A673 (cell line): ENCODE results near the gene XPNPEP3. TPM values are rescaled to one million over a fixed set of nuclear protein-coding genes. Genes with fewer than 3 reads are reported as not detected.

Experiments
- BruUV-seq: library from RNA; stranded (reverse); fragments of 400-500 nt; replicated peaks from 2 replicates; lab custom pipeline; 2021; lab: Mats Ljungman, UMichigan
- CTCF ChIA-PET: fragments of 300-600 bp; sonication (Branson Sonifier 250); formaldehyde crosslinking; loops from one replicate; lab custom pipeline; 2022; ENCODE audit warnings: antibody characterized with exemption; lab: Charles Lee
- POLR2A ChIA-PET: fragments of 300-600 bp; sonication (Branson Sonifier 250); formaldehyde crosslinking; loops from one replicate; lab custom pipeline; 2022; ENCODE audit warnings: antibody characterized with exemption; ENCODE audit not compliant: low non-redundant PET; lab: Charles Lee
- DNase-seq: peaks from one replicate; pipeline ENCODE4 v3.0.0-alpha.2; 2015; ENCODE audit warnings: low spot score
- H3K27ac ChIP-seq: fragments of 200-600 bp; sonication (generic); 2 replicates; pipeline ENCODE4 v1.5.1; 2016; ENCODE audit warnings: mixed run types, low read depth, mild to moderate bottlenecking, mixed read lengths, antibody characterized with exemption, low read length; ENCODE audit not compliant: poor library complexity, severe bottlenecking
- H3K27me3 ChIP-seq: fragments of 200-600 bp; sonication (generic); replicated peaks from 2 replicates; pipeline ENCODE4 v1.6.1; 2017; ENCODE audit warnings: mixed run types, low read depth, mild to moderate bottlenecking, mixed read lengths, antibody characterized with exemption, low read length; ENCODE audit not compliant: insufficient read depth, poor library complexity
- H3K36me3 ChIP-seq: fragments of 200-600 bp; sonication (generic); 2 replicates; pipeline ENCODE4 v1.6.1; 2016; ENCODE audit warnings: mixed run types, mild to moderate bottlenecking, mixed read lengths, antibody characterized with exemption, low read length; ENCODE audit not compliant: insufficient read depth, poor library complexity, severe bottlenecking
- H3K4me1 ChIP-seq: fragments of 200-600 bp; sonication (generic); 2 replicates; pipeline ENCODE4 v1.6.1; 2017; ENCODE audit warnings: mixed run types, mild to moderate bottlenecking, mixed read lengths, antibody characterized with exemption, low read length; ENCODE audit not compliant: insufficient read depth, poor library complexity, severe bottlenecking
- H3K4me3 ChIP-seq: fragments of 200-600 bp; sonication (generic); 2 replicates; pipeline ENCODE4 v1.5.1; 2016; ENCODE audit warnings: low read depth, mixed run types, mild to moderate bottlenecking, mixed read lengths, low read length; ENCODE audit not compliant: poor library complexity, severe bottlenecking
- H3K9me3 ChIP-seq: fragments of 200-600 bp; sonication (generic); 2 replicates; pipeline ENCODE4 v1.6.1; 2016; ENCODE audit warnings: mixed run types, low read depth, mild to moderate bottlenecking, mixed read lengths, antibody characterized with exemption, low read length; ENCODE audit not compliant: poor library complexity, severe bottlenecking
- CTCF ChIP-seq: fragments of 300-800, 200-600 bp; sonication (generic); conservative IDR thresholded peaks from 2 replicates; pipeline ENCODE4 v1.5.1; 2017; ENCODE audit warnings: low read depth, mild to moderate bottlenecking, antibody characterized with exemption, low read length, moderate library complexity, mixed read lengths
- EZH2 ChIP-seq: fragments of 200-600 bp; sonication (generic); IDR thresholded peaks from 2 replicates; pipeline ENCODE4 v1.6.1; 2017; ENCODE audit warnings: borderline replicate concordance, low read depth, mild to moderate bottlenecking, mixed read lengths, antibody characterized with exemption, low read length; ENCODE audit not compliant: poor library complexity, severe bottlenecking
- intact Hi-C: fragments of 100-400 bp; cut with micrococcal nuclease; formaldehyde crosslinking; loops from one replicate; pipeline ENCODE4 v1.10.0; 2022; ENCODE audit not compliant: unreplicated experiment
- total RNA-seq: library from RNA; stranded (reverse); gene quantifications from 2 replicates; pipeline ENCODE4 v1.2.3, GENCODE V29; 2021

The XPNPEP3 gene
- total RNA-seq, 1 experiment from 2014 or later: 31.3 TPM

DNA sequence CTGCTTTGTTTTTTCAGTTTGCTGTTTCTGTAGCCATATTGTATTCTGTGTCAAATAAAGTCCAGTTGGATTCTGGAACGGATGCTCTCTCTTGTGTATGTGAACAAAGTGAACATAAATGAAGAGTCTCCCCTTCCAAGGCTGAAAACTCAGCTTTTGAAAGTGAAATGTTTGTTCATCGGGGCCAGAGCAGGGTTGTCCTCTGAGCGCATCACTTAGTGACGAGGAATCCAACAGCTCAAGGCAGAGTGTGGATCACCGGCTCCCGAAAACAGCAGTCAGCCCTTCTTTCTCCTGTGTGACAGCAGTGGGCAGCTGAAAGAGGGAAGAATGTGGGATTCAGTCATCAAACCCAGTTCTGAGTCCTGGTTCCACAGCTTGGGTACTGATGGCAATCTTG is 115.6 kb downstream of the XPNPEP3 start:
- DNase-seq: no peak
- H3K4me3 ChIP-seq: no peak overlapping the region
- no peaks in the 10 kb centered on the region for H3K9me3 ChIP-seq
- BruUV-seq: no TSS peak
- no peak for TF ChIP-seq CTCF
- no peak for TF ChIP-seq EZH2
- H3K4me1 ChIP-seq: no peaks in the 10 kb centered on the region
- intact Hi-C loops: no loop called here
- H3K36me3 ChIP-seq: peaks cover 27% of the 10 kb centered on the region
- POLR2A ChIA-PET: no interaction called here
- no peak overlapping the region for H3K27ac ChIP-seq
- no peaks in the 10 kb centered on the region for H3K27me3 ChIP-seq
- CTCF ChIA-PET: no interaction called here

GRCh38 chr22:40973144-40973543 is 116.2 kb downstream of the XPNPEP3 start:
- Histone ChIP-seq H3K27ac (no peak overlapping the region), H3K9me3 (no peaks in the 10 kb centered on the region), H3K36me3 (peaks cover 21% of the 10 kb centered on the region), H3K4me3 (no peak overlapping the region), H3K4me1 (no peaks in the 10 kb centered on the region), H3K27me3 (no peaks in the 10 kb centered on the region)
- intact Hi-C loops: no loop called here
- no peak for TF ChIP-seq CTCF
- TF ChIP-seq EZH2: no peak
- no peak for DNase-seq
- CTCF ChIA-PET: no interaction called here
- POLR2A ChIA-PET: no interaction called here
- BruUV-seq: no TSS peak

- no peak for TF ChIP-seq CTCF
- TF ChIP-seq EZH2: no peak
- BruUV-seq: no TSS peak
- H3K4me3 ChIP-seq: no peak overlapping the region
- CTCF ChIA-PET: interaction anchor here (0.7 kb wide), 1 partner anchor 262 kb away, joined by 6 read pairs; no protein-coding TSS in a partner anchor
- no peaks in the 10 kb centered on the region for H3K27me3 ChIP-seq
- H3K9me3 ChIP-seq: no peaks in the 10 kb centered on the region
- H3K36me3 ChIP-seq: peaks cover 8% of the 10 kb centered on the region
- H3K27ac ChIP-seq: no peak overlapping the region
- DNase-seq: no peak
- intact Hi-C loops: no loop called here
- POLR2A ChIA-PET: no interaction called here
- H3K4me1 ChIP-seq: no peaks in the 10 kb centered on the region
Observed at GRCh38 chr22:40975366-40975765, 118.4 kb downstream of the XPNPEP3 start.
